Effector CD4-positive, alpha-beta T cell (primary cell): ENCODE results near the gene SPATS2L.

Experiments used
- DNase-seq: peaks from one replicate; pipeline ENCODE4 v3.0.0-alpha.2; 2020

The SPATS2L gene

GRCh38 chr2:200380091-200380561, 73.6 kb downstream of the SPATS2L start:
- no peak for DNase-seq

- no peak for DNase-seq
Measured at GRCh38 chr2:200380833-200381542, 74.5 kb downstream of the SPATS2L start.

- DNase-seq: no peak
Measured at GRCh38 chr2:200382874-200383273, 76.4 kb downstream of the SPATS2L start.

- no peak for DNase-seq
Measured at GRCh38 chr2:200383380-200384110, 77.1 kb downstream of the SPATS2L start.

GRCh38 chr2:200385063-200385635, 78.7 kb downstream of the SPATS2L start:
- no peak for DNase-seq

- no peak for DNase-seq
Measured at GRCh38 chr2:200393191-200393590, 86.7 kb downstream of the SPATS2L start.

GRCh38 chr2:200394045-200394444, 87.6 kb downstream of the SPATS2L start:
- DNase-seq: no peak

- no peak for DNase-seq
Measured at GRCh38 chr2:200396781-200397242, 90.3 kb downstream of the SPATS2L start.

GRCh38 chr2:200397785-200398184, 91.3 kb downstream of the SPATS2L start:
- DNase-seq: no peak

GRCh38 chr2:200399046-200399445, 92.6 kb downstream of the SPATS2L start:
- DNase-seq: no peak

GRCh38 chr2:200399636-200400035, 93.1 kb downstream of the SPATS2L start:
- no peak for DNase-seq

GRCh38 chr2:200403814-200404213, 97.3 kb downstream of the SPATS2L start:
- no peak for DNase-seq

- DNase-seq: no peak
Measured at GRCh38 chr2:200404615-200405014, 98.1 kb downstream of the SPATS2L start.

- DNase-seq: no peak
Measured at GRCh38 chr2:200405599-200406298, 99.3 kb downstream of the SPATS2L start.

GRCh38 chr2:200406379-200406778, 99.9 kb downstream of the SPATS2L start:
- DNase-seq: no peak

GRCh38 chr2:200408428-200409316, 102.2 kb downstream of the SPATS2L start:
- DNase-seq: no peak

GRCh38 chr2:200411831-200412230, 105.3 kb downstream of the SPATS2L start:
- no peak for DNase-seq

GRCh38 chr2:200414367-200414766, 107.9 kb downstream of the SPATS2L start:
- DNase-seq: no peak

GRCh38 chr2:200415455-200415854, 109.0 kb downstream of the SPATS2L start:
- no peak for DNase-seq

GRCh38 chr2:200416878-200417277, 110.4 kb downstream of the SPATS2L start:
- DNase-seq: no peak

GRCh38 chr2:200417366-200417765, 110.9 kb downstream of the SPATS2L start:
- no peak for DNase-seq

- DNase-seq: no peak
Measured at GRCh38 chr2:200418399-200418798, 111.9 kb downstream of the SPATS2L start.
